K562 (cell line): ENCODE measurements around the gene REEP3. TPM values are rescaled to one million over a fixed set of nuclear protein-coding genes. Genes with fewer than 3 reads are reported as not detected.

Source experiments
- ADNP ChIP-seq: fragments of 200-800 bp; sonication (Bioruptor generic); IDR thresholded peaks from 2 replicates; pipeline ENCODE4 v1.6.1; 2016; ENCODE audit warnings: missing genetic modification characterization, missing compliant biosample characterization
- ATF6 ChIP-seq: sonication (generic); formaldehyde crosslinking; IDR thresholded peaks from 2 replicates; pipeline ENCODE4 v1.4.0; 2020; ENCODE audit warnings: mild to moderate bottlenecking, missing genetic modification reagents
- BRF1 ChIP-seq: IDR thresholded peaks from 3 replicates; pipeline ENCODE4 v1.6.1; 2011; ENCODE audit warnings: borderline replicate concordance, mild to moderate bottlenecking; ENCODE audit not compliant: insufficient read length; ENCODE audit errors: extremely low read depth
- CBX8 ChIP-seq: fragments of 200-600 bp; sonication (generic); IDR thresholded peaks from 2 replicates; pipeline ENCODE4 v1.6.1; 2012; ENCODE audit warnings: borderline replicate concordance, mixed run types, low read depth, mild to moderate bottlenecking, moderate library complexity, mixed read lengths, low read length, control low read depth, inconsistent platforms; ENCODE audit not compliant: poor library complexity, severe bottlenecking; ENCODE audit errors: extremely low read depth
- GTF2E2 ChIP-seq: fragments of 200-800 bp; sonication (Bioruptor generic); IDR thresholded peaks from 2 replicates; pipeline ENCODE4 v1.6.1; 2016; ENCODE audit warnings: missing genetic modification characterization, missing compliant biosample characterization
- MAFK ChIP-seq: IDR thresholded peaks from 2 replicates; pipeline ENCODE4 v1.6.1; 2011; ENCODE audit warnings: low read length, improper control_type of control experiment
- MCM3 ChIP-seq: fragments of 450-650 bp; IDR thresholded peaks from 2 replicates; pipeline ENCODE4 v1.6.1; 2016
- NCOA2 ChIP-seq, 2 experiments: fragments of 450-650 bp; IDR thresholded peaks; 2 replicates each; pipeline ENCODE4 v1.6.1; 2018; ENCODE audit warnings: mild to moderate bottlenecking in 2 of 2, moderate library complexity in 1 of 2; ENCODE audit not compliant: partially characterized antibody in 2 of 2
- NCOA4 ChIP-seq: fragments of 450-650 bp; IDR thresholded peaks from 2 replicates; pipeline ENCODE4 v1.6.1; 2018; ENCODE audit warnings: mild to moderate bottlenecking; ENCODE audit not compliant: partially characterized antibody
- NFRKB ChIP-seq: fragments of 450-650 bp; IDR thresholded peaks from 2 replicates; pipeline ENCODE4 v1.6.1; 2016; ENCODE audit warnings: low read depth
- NR2F6 ChIP-seq: fragments of 450-650 bp; formaldehyde crosslinking; IDR thresholded peaks from 2 replicates; pipeline ENCODE4 v1.4.0; 2020; ENCODE audit warnings: mild to moderate bottlenecking
- NUFIP1 ChIP-seq: fragments of 450-650 bp; IDR thresholded peaks from 2 replicates; pipeline ENCODE4 v1.6.1; 2018; ENCODE audit not compliant: partially characterized antibody
- RAD51 ChIP-seq: fragments of 450-650 bp; IDR thresholded peaks from 2 replicates; pipeline ENCODE4 v1.7.1; 2016; ENCODE audit warnings: low read depth, mild to moderate bottlenecking, borderline replicate concordance
- SP1 ChIP-seq: sonication (generic); formaldehyde crosslinking; IDR thresholded peaks from 2 replicates; pipeline ENCODE4 v1.8.1; 2022; ENCODE audit warnings: mild to moderate bottlenecking, missing genetic modification reagents
- SRSF3 ChIP-seq: fragments of 200-400 bp; formaldehyde crosslinking; IDR thresholded peaks from 2 replicates; pipeline ENCODE4 v1.6.1; 2016; ENCODE audit warnings: mild to moderate bottlenecking, low read length, moderate library complexity; ENCODE audit not compliant: insufficient read depth
- TBP ChIP-seq: optimal IDR thresholded peaks from 2 replicates; pipeline ENCODE3; 2011; ENCODE audit warnings: low read depth, low read length, improper control_type of control experiment
- TRIM24 ChIP-seq, 2 experiments: fragments of 450-650 bp; IDR thresholded peaks; 2 replicates each; pipeline ENCODE4 v1.6.1; 2016
- ZFX ChIP-seq: sonication (generic); formaldehyde crosslinking; IDR thresholded peaks from 2 replicates; pipeline ENCODE4 v1.8.0; 2022; ENCODE audit warnings: mild to moderate bottlenecking, missing genetic modification reagents, moderate library complexity
- ZNF212 ChIP-seq: fragments of 450-650 bp; formaldehyde crosslinking; IDR thresholded peaks from 2 replicates; pipeline ENCODE4 v1.4.0; 2020; ENCODE audit warnings: mild to moderate bottlenecking
- ZNF316 ChIP-seq: fragments of 450-650 bp; IDR thresholded peaks from 2 replicates; pipeline ENCODE4 v1.6.1; 2016
- polyA plus RNA-seq, 8 experiments: library from polyadenylated mRNA; depleted of rRNA in 4 of 8; stranded (reverse) in 5 of 8; unstranded in 3 of 8; fragments of >200 nt; fragmentation: Nextera tagmentation in 2 of 8; fragmentation: Illumina TruSeq in 1 of 8; extraction: Ambion mirVana in 2 of 8; extraction: Trizol in 1 of 8; gene quantifications; 2 replicates each; pipeline versions ENCODE4 v1.2.1 to v1.2.3, GENCODE V29; 2011 to 2014; ENCODE audit warnings: inconsistent platforms in 1 of 8, missing spikeins in 1 of 8
- total RNA-seq, 7 experiments: library from RNA; depleted of rRNA in 6 of 7; stranded (reverse); fragments of >200 nt in 6 of 7; fragmentation: Illumina TruSeq in 2 of 7; extraction: Trizol in 2 of 7; gene quantifications; 2 replicates each; pipeline versions ENCODE4 v1.2.1 to v1.2.3, GENCODE V29; 2011 to 2021; ENCODE audit warnings: low replicate concordance in 1 of 7
- TF ChIP-seq, protein P1 (sequence below), 2 experiments: fragments of 450-650 bp in 1 of 2; sonication (generic) in 1 of 2; formaldehyde crosslinking; conservative IDR thresholded peaks; 2 replicates each; pipeline versions ENCODE4 v1.4.0 to v1.8.1; 2020 to 2022; ENCODE audit warnings: mild to moderate bottlenecking in 1 of 2, missing genetic modification reagents in 1 of 2
- TF ChIP-seq, protein P2 (sequence below): fragments of 450-650 bp; IDR thresholded peaks from 2 replicates; pipeline ENCODE4 v1.6.1; 2016; ENCODE audit warnings: missing biosample characterization, missing genetic modification characterization

REEP3 gene
- total and polyA plus RNA-seq, 9 of the 15 experiments (the other 6 are each of a cell fraction or from before 2014, with no cell fraction given) = 3.4 to 13.4 (median 9.2) TPM

GRCh38 chr10:63629363-63630084 lies 108.3 kb downstream of the REEP3 start (continued):
- TF ChIP-seq, protein P1, sequence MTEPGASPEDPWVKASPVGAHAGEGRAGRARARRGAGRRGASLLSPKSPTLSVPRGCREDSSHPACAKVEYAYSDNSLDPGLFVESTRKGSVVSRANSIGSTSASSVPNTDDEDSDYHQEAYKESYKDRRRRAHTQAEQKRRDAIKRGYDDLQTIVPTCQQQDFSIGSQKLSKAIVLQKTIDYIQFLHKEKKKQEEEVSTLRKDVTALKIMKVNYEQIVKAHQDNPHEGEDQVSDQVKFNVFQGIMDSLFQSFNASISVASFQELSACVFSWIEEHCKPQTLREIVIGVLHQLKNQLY (CRISPR knock-in tag; conservative IDR thresholded peaks at IDR 0.05) = no peak
- TF ChIP-seq SRSF3 (no peak), GTF2E2 (tag) (no peak), NCOA2 (IDR thresholded peaks at IDR 0.05; ENCODE audit: partially characterized antibody in 2 of 2) (no peak), ZNF212 (CRISPR knock-in tag) (no peak), CBX8 (no peak), TBP (peak; percentile 32), NFRKB (peak; percentile 57; the same call in 1 of the 2 replicates), ZNF316 (no peak), ATF6 (CRISPR knock-in tag) (0 out of 2 replicates have a peak, but pooled peaks have one; percentile 53), SP1 (CRISPR knock-in tag) (no peak; the same call in 1 of the 2 replicates), NR2F6 (CRISPR knock-in tag) (no peak), ADNP (tag) (peak; percentile 49; the same call in 1 of the 2 replicates), MCM3 (no peak), ZFX (CRISPR knock-in tag) (no peak; the same call in 1 of the 2 replicates), RAD51 (no peak; the same call in 1 of the 2 replicates), NCOA4 (no peak), TRIM24 (IDR thresholded peaks at IDR 0.05) (no peak), BRF1 (no peak), NUFIP1 (no peak), MAFK (no peak)
- TF ChIP-seq, protein P2, sequence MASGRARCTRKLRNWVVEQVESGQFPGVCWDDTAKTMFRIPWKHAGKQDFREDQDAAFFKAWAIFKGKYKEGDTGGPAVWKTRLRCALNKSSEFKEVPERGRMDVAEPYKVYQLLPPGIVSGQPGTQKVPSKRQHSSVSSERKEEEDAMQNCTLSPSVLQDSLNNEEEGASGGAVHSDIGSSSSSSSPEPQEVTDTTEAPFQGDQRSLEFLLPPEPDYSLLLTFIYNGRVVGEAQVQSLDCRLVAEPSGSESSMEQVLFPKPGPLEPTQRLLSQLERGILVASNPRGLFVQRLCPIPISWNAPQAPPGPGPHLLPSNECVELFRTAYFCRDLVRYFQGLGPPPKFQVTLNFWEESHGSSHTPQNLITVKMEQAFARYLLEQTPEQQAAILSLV (tag) = no peak
